Peyer's patch (tissue), 4 donors: ENCODE measurements around the gene TTL. TPM values are rescaled to one million over a fixed set of nuclear protein-coding genes. Genes with fewer than 3 reads are reported as not detected.

ENCODE experiments used
- DNase-seq, 3 donors: peaks; one replicate each; pipeline ENCODE4 v3.0.0-alpha.2; 2017 to 2019
- H3K27ac ChIP-seq, 4 donors: fragments of 200-600 bp; sonication (generic); one replicate each; pipeline ENCODE4 v1.5.1; 2016 to 2019
- H3K27me3 ChIP-seq, 2 donors: fragments of 200-600 bp; sonication (generic); one replicate each; pipeline ENCODE4 v1.5.1; 2019
- H3K36me3 ChIP-seq, 3 donors: fragments of 200-600 bp; sonication (generic); one replicate each; pipeline ENCODE4 v1.5.1; 2016 to 2019
- H3K4me1 ChIP-seq, 4 donors: fragments of 200-600 bp; sonication (generic); one replicate each; pipeline ENCODE4 v1.5.1; 2016 to 2019
- H3K4me3 ChIP-seq, 4 donors: fragments of 200-600 bp; sonication (generic); 1 replicate in 3 of 4; 2 replicates in 1 of 4; pipeline ENCODE4 v1.5.1; 2016 to 2019; ENCODE audit warnings: mild to moderate bottlenecking in 1 of 4
- H3K9me3 ChIP-seq, 4 donors: fragments of 200-600 bp; sonication (generic); one replicate each; pipeline ENCODE4 v1.5.1; 2016 to 2019; ENCODE audit warnings: mild to moderate bottlenecking in 1 of 4
- POLR2A ChIP-seq, 2 donors: fragments of 450-650 bp; IDR thresholded peaks; one replicate each; pipeline ENCODE4 v1.5.1; 2017; ENCODE audit warnings: antibody characterized with exemption in 2 of 2, mild to moderate bottlenecking in 2 of 2, moderate library complexity in 2 of 2
- total RNA-seq, 4 donors: library from RNA; depleted of rRNA; stranded (reverse); fragments of >200 nt; gene quantifications; one replicate each; pipeline ENCODE4 v1.1.0, GENCODE V29; 2016
- TF ChIP-seq, protein P1 (sequence below), 6 experiments: fragments of 450-650 bp in 4 of 6; fragments of 200-600 bp in 2 of 6; sonication (generic) in 1 of 6; IDR thresholded peaks; one replicate each; pipeline ENCODE4 v1.5.1; 2017 to 2019; ENCODE audit warnings: antibody characterized with exemption in 6 of 6, mild to moderate bottlenecking in 3 of 6, moderate library complexity in 1 of 6

TTL gene
- total RNA-seq, 4 donors from 2014 or later = 6.8 to 15.7 (median 13.2) TPM

DNA sequence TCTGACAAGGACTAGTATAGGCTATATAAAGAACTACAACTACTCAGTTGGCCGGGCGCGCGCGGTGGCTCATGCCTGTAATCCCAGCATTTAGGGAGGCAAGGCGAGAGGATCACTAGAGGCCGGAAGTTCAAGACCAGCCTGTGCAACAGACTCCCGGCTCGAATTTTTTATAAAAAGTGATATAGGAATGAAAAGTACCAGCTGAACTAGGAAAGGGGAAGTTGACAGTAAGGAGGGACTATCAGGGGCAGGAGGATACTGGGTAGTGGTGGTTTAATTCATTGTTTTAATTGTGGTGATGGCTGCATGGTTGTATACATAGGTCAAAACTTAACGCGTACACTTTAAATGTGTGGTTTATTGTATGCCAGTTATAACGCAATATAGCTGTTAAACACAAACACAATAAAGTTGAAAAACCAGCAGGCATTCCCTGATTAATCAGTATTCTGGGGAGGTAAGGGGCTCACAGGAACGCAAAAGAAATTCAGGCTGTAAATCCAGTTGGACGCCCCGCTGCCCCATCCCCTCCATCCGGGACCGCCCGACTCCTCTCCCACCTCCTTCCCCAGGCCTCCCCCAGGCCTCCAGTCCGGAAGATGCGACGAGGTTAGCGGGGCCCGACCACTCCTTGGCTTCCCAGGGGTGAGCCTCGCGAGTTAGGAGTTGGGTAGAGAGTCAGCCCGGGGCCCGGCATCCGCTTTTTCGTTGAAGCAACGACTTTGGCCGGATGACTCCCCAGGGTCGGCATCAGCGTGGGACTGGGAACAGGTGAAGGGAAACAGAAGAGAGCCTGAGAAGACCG lies 59.6 kb downstream of the TTL start:
- Histone ChIP-seq H3K36me3 (peaks cover 0 to 8% (median 0%) of the 10 kb centered on the region in 3 donors), H3K4me1 (peaks cover 0 to 18% (median 4%) of the 10 kb centered on the region in 4 donors), H3K27ac (peak overlapping the region; percentile 83 to 91 (median 88)), H3K4me3 (peak overlapping the region; percentile 63 to 93 (median 82)), H3K27me3 (no peaks in the 10 kb centered on the region), H3K9me3 (no peaks in the 10 kb centered on the region)
- peak; percentile 30 to 44 for TF ChIP-seq POLR2A (IDR thresholded peaks at IDR 0.05)
- TF ChIP-seq, protein P1, sequence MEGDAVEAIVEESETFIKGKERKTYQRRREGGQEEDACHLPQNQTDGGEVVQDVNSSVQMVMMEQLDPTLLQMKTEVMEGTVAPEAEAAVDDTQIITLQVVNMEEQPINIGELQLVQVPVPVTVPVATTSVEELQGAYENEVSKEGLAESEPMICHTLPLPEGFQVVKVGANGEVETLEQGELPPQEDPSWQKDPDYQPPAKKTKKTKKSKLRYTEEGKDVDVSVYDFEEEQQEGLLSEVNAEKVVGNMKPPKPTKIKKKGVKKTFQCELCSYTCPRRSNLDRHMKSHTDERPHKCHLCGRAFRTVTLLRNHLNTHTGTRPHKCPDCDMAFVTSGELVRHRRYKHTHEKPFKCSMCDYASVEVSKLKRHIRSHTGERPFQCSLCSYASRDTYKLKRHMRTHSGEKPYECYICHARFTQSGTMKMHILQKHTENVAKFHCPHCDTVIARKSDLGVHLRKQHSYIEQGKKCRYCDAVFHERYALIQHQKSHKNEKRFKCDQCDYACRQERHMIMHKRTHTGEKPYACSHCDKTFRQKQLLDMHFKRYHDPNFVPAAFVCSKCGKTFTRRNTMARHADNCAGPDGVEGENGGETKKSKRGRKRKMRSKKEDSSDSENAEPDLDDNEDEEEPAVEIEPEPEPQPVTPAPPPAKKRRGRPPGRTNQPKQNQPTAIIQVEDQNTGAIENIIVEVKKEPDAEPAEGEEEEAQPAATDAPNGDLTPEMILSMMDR (IDR thresholded peaks at IDR 0.05) = no peak
- DNase-seq = peak in 2 of 3 donors; percentile 29 to 84

GRCh38 chr2:112542123-112542983 lies 60.4 kb downstream of the TTL start, which contains the start of gene POLR1B:
TSS of gene POLR1B (plus strand) at chr2:112542465. CDS start at chr2:112542495, 30 bp downstream.
- TF ChIP-seq POLR2A (IDR thresholded peaks at IDR 0.05) = peak in 1 of 2 donors; percentile 5
- TF ChIP-seq, protein P1 (IDR thresholded peaks at IDR 0.05) = peak in 1 of 6 experiments; percentile 13
- H3K27me3 ChIP-seq = no peaks in the 10 kb centered on the region
- peak within 1 kb of the TSS; percentile 83 to 91 (median 88) for H3K27ac ChIP-seq
- peak; percentile 83 to 91 (median 90) for DNase-seq
- H3K36me3 ChIP-seq = peaks cover 0 to 13% (median 0%) of the 10 kb centered on the region in 3 donors
- H3K4me3 ChIP-seq = peak within 1 kb of the TSS; percentile 63 to 93 (median 82)
- peaks cover 0 to 18% (median 4%) of the 10 kb centered on the region in 4 donors for H3K4me1 ChIP-seq
- H3K9me3 ChIP-seq = no peaks in the 10 kb centered on the region

DNA sequence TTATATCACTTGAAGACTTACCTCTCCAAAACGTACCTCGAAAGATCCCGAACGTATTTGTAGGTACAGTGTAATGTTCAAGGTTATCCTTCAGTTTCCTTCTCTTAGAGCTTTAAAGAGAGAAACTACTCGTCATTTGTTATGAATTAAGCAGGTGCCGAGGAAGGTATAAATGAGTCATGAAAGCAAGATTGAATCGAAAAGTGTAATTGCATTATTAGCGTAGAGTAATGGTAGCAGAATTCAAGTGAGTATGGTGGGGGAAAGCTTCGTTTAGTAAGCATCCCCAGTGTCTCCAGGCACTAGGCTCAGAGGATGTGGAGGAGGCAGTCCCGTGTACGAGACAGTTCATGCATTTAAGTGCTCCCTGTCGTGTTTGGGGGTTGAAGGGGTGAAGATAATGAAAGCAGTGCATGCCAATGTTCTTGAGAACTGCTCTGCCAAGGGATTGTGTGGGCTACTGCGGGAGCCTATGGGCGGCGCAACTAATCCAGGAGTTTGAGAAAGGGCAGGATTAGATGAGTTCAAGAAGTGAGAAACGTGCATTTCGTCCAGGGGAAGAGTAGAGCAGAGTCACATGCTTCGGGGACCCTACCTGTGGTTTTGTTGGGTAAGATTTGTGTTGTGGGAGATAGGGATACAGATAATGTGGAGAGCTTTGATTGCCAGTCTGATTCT lies 61.2 kb downstream of the TTL start:
- peaks cover 0 to 21% (median 0%) of the 10 kb centered on the region in 3 donors for H3K36me3 ChIP-seq
- peak overlapping the region; percentile 63 to 93 (median 82) for H3K4me3 ChIP-seq
- no peaks in the 10 kb centered on the region for H3K9me3 ChIP-seq
- DNase-seq = no peak
- no peak for TF ChIP-seq POLR2A (IDR thresholded peaks at IDR 0.05)
- TF ChIP-seq, protein P1 (IDR thresholded peaks at IDR 0.05) = no peak
- peaks cover 0 to 18% (median 4%) of the 10 kb centered on the region in 4 donors for H3K4me1 ChIP-seq
- H3K27me3 ChIP-seq = no peaks in the 10 kb centered on the region
- peak overlapping the region in 2 of 4 donors; percentile 83 to 88 for H3K27ac ChIP-seq

- DNase-seq = no peak
- Histone ChIP-seq H3K27me3 (no peaks in the 10 kb centered on the region), H3K4me1 (peaks cover 0 to 13% (median 4%) of the 10 kb centered on the region in 4 donors), H3K4me3 (no peak overlapping the region), H3K9me3 (no peaks in the 10 kb centered on the region), H3K36me3 (peaks cover 0 to 42% (median 0%) of the 10 kb centered on the region in 3 donors), H3K27ac (no peak overlapping the region)
- TF ChIP-seq, protein P1 (IDR thresholded peaks at IDR 0.05) = no peak
- no peak for TF ChIP-seq POLR2A (IDR thresholded peaks at IDR 0.05)
These were observed 65.4 kb downstream of the TTL start for GRCh38 chr2:112547333-112547732.

DNA sequence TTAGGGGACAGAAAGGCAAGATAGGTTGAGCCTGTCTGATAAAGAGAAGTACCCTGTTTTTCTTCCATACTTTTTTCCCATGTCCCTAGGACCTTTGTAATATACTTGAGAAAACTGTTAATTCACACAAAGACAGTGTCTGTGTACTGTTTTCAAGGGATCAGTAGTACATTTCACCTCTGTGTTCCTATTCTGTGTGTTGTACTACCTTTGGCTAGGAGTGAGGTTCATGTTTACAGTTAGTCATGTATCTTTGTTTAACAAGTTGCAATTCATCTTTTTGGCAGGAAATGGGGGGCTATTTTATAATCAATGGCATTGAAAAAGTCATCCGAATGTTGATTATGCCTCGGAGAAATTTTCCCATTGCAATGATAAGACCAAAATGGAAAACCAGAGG lies 67.0 kb downstream of the TTL start:
- peaks cover 0 to 4% (median 0%) of the 10 kb centered on the region in 4 donors for H3K4me1 ChIP-seq

More for the DNA sequence above, 67.0 kb downstream of the TTL start:
- H3K27me3 ChIP-seq = no peaks in the 10 kb centered on the region
- no peak overlapping the region for H3K27ac ChIP-seq
- H3K36me3 ChIP-seq = peaks cover 0 to 59% (median 0%) of the 10 kb centered on the region in 3 donors
- no peak overlapping the region for H3K4me3 ChIP-seq
- H3K9me3 ChIP-seq = no peaks in the 10 kb centered on the region
- no peak for DNase-seq
- TF ChIP-seq POLR2A (IDR thresholded peaks at IDR 0.05) = no peak
- TF ChIP-seq, protein P1 (IDR thresholded peaks at IDR 0.05) = no peak
